Tibial nerve (tissue), 4 donors: ENCODE measurements around the gene PRKAG1. TPM values are rescaled to one million over a fixed set of nuclear protein-coding genes. Genes with fewer than 3 reads are reported as not detected.

Source experiments
- DNase-seq, 2 donors: peaks; one replicate each; pipeline ENCODE4 v3.0.0-alpha.2; 2019; ENCODE audit warnings: low spot score in 2 of 2
- H3K27ac ChIP-seq, 4 donors: fragments of 200-600 bp; sonication (generic) in 3 of 4; one replicate each; pipeline ENCODE4 v1.5.1; 2017 to 2019; ENCODE audit warnings: mild to moderate bottlenecking in 1 of 4
- H3K27me3 ChIP-seq, 2 donors: fragments of 200-600 bp; sonication (generic) in 1 of 2; one replicate each; pipeline versions ENCODE4 v1.5.1 to v1.6.0; 2017 to 2019
- H3K36me3 ChIP-seq, 3 donors: fragments of 200-600 bp; sonication (generic); one replicate each; pipeline ENCODE4 v1.5.1; 2018 to 2019
- H3K4me1 ChIP-seq, 4 donors: fragments of 200-600 bp; sonication (generic) in 3 of 4; one replicate each; pipeline ENCODE4 v1.5.1; 2017 to 2019
- H3K4me3 ChIP-seq, 4 donors: fragments of 200-600 bp; sonication (generic) in 3 of 4; one replicate each; pipeline ENCODE4 v1.5.1; 2017 to 2019; ENCODE audit warnings: mild to moderate bottlenecking in 1 of 4, moderate library complexity in 1 of 4
- H3K9me3 ChIP-seq, 4 donors: fragments of 200-600 bp; sonication (generic) in 3 of 4; one replicate each; pipeline ENCODE4 v1.5.1; 2017 to 2019
- EP300 ChIP-seq, 2 donors: sonication (generic); formaldehyde crosslinking; IDR thresholded peaks; one replicate each; pipeline ENCODE4 v1.6.1; 2017; ENCODE audit warnings: antibody characterized with exemption in 2 of 2, mild to moderate bottlenecking in 1 of 2
- POLR2A ChIP-seq, 2 donors: fragments of 450-650 bp; IDR thresholded peaks; one replicate each; pipeline ENCODE4 v1.6.1; 2017; ENCODE audit warnings: antibody characterized with exemption in 2 of 2, mild to moderate bottlenecking in 2 of 2, moderate library complexity in 2 of 2
- WGBS, 2 donors: methylation state at CpG; one replicate each; pipeline ENCODE4 v1.1.5; 2018; 5-methylcytosine and 5-hydroxymethylcytosine counted together
- total RNA-seq, 4 donors: library from RNA; depleted of rRNA; stranded (reverse); fragments of >200 nt; gene quantifications; one replicate each; pipeline ENCODE4 v1.1.0, GENCODE V29; 2016
- TF ChIP-seq, protein P1 (sequence below), 5 experiments: fragments of 200-600 bp in 3 of 5; fragments of 450-650 bp in 2 of 5; sonication (generic) in 3 of 5; IDR thresholded peaks; one replicate each; pipeline ENCODE4 v1.5.1; 2016 to 2019; ENCODE audit warnings: antibody characterized with exemption in 5 of 5, mild to moderate bottlenecking in 3 of 5, moderate library complexity in 2 of 5

The PRKAG1 gene
- total RNA-seq, 4 donors from 2014 or later, result 40.6 to 60.7 (median 46.1) TPM

DNA sequence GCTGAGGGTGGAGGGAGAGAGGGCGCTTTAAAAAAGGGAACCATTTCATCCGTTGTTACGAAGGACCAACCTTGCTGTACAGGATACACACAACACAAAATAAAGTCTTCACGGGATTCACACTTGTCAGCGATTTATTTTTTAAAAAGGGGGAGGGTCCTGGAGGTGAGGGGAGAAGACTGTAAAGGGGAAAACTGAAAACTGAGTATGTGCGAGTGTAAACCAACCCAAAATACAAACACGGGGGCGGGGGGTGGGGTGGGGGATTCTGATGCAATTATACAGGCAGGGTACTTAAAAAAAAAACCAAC is 499 bp upstream of the PRKAG1 start:
- Histone ChIP-seq H3K36me3 (peaks cover 0 to 40% (median 10%) of the 10 kb centered on the region in 3 donors), H3K27me3 (no peaks in the 10 kb centered on the region), H3K27ac (peak overlapping the region; percentile 74 to 98 (median 92)), H3K4me1 (peaks cover 0 to 41% (median 16%) of the 10 kb centered on the region in 4 donors), H3K9me3 (no peaks in the 10 kb centered on the region), H3K4me3 (peak overlapping the region; percentile 71 to 92 (median 84))
- 3% methylated on average over 8 of the region's 8 CpGs for WGBS, 2 donors
- TF ChIP-seq EP300 (IDR thresholded peaks at IDR 0.05), result no peak
- DNase-seq, result no peak

DNA sequence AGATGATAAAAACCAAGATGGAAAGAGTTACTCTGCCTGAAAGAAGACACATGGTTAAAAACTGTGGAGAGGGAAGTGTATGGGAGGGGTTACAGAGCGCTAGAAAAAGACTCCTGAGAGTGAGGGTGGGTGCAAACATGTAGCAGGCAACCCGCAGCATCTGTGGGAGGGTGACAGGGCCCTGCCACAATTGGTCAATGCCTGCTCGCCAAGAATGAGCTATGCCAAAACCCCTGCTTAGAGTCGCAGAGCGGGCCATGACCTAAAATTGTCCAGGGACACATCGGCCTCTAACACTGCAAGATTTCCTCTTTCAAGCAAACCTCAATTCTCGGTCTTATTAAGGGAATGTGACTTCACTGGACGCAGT is 700 bp downstream of the PRKAG1 start:
- WGBS, 2 donors, result 1 to 3% methylated on average over 8 of the region's 8 CpGs
- no peak for DNase-seq

DNA sequence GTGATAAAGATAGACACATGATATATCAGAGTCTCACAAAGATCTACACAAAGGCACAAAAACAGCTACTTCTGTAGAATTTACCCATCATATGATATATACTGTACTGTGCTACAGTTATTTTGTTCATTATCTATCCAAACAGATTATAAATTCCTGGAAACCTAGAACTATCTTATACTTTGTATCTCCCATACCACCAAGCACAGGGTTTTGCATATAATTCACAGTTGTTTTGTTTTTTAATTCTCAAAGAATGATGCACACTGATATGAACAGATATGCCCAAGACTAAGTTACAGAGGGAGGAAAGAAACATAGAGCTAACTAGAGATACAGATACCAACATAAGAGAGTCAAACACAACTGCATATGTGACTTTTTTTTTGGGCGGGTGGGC is 3.4 kb downstream of the PRKAG1 start:
- WGBS, 2 donors, result 77 to 82% methylated on average over 1 of the region's 1 CpG
- no peak for DNase-seq
- Histone ChIP-seq H3K9me3 (no peaks in the 10 kb centered on the region), H3K4me3 (no peak overlapping the region), H3K36me3 (peaks cover 0 to 33% (median 13%) of the 10 kb centered on the region in 3 donors), H3K4me1 (peaks cover 0 to 40% (median 16%) of the 10 kb centered on the region in 4 donors), H3K27ac (no peak overlapping the region), H3K27me3 (no peaks in the 10 kb centered on the region)
- TF ChIP-seq POLR2A (IDR thresholded peaks at IDR 0.05), result no peak
- TF ChIP-seq, protein P1, sequence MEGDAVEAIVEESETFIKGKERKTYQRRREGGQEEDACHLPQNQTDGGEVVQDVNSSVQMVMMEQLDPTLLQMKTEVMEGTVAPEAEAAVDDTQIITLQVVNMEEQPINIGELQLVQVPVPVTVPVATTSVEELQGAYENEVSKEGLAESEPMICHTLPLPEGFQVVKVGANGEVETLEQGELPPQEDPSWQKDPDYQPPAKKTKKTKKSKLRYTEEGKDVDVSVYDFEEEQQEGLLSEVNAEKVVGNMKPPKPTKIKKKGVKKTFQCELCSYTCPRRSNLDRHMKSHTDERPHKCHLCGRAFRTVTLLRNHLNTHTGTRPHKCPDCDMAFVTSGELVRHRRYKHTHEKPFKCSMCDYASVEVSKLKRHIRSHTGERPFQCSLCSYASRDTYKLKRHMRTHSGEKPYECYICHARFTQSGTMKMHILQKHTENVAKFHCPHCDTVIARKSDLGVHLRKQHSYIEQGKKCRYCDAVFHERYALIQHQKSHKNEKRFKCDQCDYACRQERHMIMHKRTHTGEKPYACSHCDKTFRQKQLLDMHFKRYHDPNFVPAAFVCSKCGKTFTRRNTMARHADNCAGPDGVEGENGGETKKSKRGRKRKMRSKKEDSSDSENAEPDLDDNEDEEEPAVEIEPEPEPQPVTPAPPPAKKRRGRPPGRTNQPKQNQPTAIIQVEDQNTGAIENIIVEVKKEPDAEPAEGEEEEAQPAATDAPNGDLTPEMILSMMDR (IDR thresholded peaks at IDR 0.05), result no peak
- no peak for TF ChIP-seq EP300 (IDR thresholded peaks at IDR 0.05)

More for the DNA sequence above, 700 bp downstream of the PRKAG1 start:
- peak overlapping the region; percentile 74 to 98 (median 92) for H3K27ac ChIP-seq
- TF ChIP-seq EP300 (IDR thresholded peaks at IDR 0.05) (no peak), POLR2A (IDR thresholded peaks at IDR 0.05) (no peak)
- TF ChIP-seq, protein P1 (IDR thresholded peaks at IDR 0.05), result no peak
- peak overlapping the region; percentile 71 to 92 (median 84) for H3K4me3 ChIP-seq
- H3K4me1 ChIP-seq, result peaks cover 0 to 41% (median 16%) of the 10 kb centered on the region in 4 donors
- H3K27me3 ChIP-seq, result no peaks in the 10 kb centered on the region
- no peaks in the 10 kb centered on the region for H3K9me3 ChIP-seq
- H3K36me3 ChIP-seq, result peaks cover 0 to 33% (median 2%) of the 10 kb centered on the region in 3 donors

DNA sequence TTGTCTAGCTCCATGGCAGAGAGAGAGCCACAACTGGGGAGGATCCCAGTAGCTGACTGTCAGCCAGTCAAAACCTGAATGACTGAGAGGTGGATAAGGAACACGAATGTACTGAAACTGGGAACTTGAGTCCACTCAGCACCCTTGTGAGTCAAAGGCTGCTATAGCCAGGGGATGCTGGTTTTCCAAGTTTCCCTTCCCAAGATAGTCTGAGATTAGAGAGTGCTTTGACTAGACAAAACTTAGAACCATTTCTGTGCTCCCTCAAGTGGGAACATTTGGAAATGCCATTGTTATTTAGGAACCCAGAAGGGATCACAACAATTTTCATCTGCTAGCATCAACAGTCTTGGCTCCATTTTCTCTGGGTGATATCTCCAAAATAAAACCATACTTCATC is 4.0 kb downstream of the PRKAG1 start:
- no peak overlapping the region for H3K4me3 ChIP-seq
- WGBS, 2 donors, result 43 to 85% methylated on average over 1 of the region's 1 CpG

DNA sequence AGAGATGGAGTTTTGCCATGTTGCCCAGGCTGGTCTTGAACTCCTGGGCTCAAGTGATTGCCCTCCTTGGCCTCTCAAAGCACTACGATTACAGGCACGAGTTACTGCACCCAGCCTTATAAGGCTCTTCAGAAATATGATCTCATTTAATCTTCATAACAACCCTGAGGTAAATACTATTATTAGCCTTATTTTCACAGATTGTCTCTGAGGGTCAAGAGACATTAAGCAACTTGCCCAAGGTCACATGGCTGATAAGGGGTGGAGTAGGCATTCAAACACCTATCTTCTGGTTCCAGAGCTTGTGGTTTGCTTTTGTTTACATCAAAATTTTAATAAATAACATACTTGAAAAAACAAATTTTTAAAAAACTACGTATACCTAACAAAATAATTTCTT is 5.1 kb downstream of the PRKAG1 start:
- Histone ChIP-seq H3K27ac (no peak overlapping the region), H3K4me1 (peaks cover 0 to 27% (median 10%) of the 10 kb centered on the region in 4 donors), H3K27me3 (no peaks in the 10 kb centered on the region), H3K4me3 (no peak overlapping the region), H3K36me3 (peaks cover 0 to 47% (median 13%) of the 10 kb centered on the region in 3 donors), H3K9me3 (no peaks in the 10 kb centered on the region)
- TF ChIP-seq, protein P1 (IDR thresholded peaks at IDR 0.05), result no peak
- no peak for TF ChIP-seq POLR2A (IDR thresholded peaks at IDR 0.05)
- TF ChIP-seq EP300 (IDR thresholded peaks at IDR 0.05), result no peak
- WGBS, 2 donors, result 81 to 86% methylated on average over 3 of the region's 3 CpGs
- no peak for DNase-seq

More for the DNA sequence above, 4.0 kb downstream of the PRKAG1 start:
- H3K4me1 ChIP-seq, result peaks cover 0 to 34% (median 16%) of the 10 kb centered on the region in 4 donors
- H3K9me3 ChIP-seq, result no peaks in the 10 kb centered on the region
- H3K27ac ChIP-seq, result no peak overlapping the region
- H3K27me3 ChIP-seq, result no peaks in the 10 kb centered on the region
- H3K36me3 ChIP-seq, result peaks cover 0 to 38% (median 13%) of the 10 kb centered on the region in 3 donors
- no peak for DNase-seq
- TF ChIP-seq, protein P1 (IDR thresholded peaks at IDR 0.05), result no peak
- TF ChIP-seq EP300 (IDR thresholded peaks at IDR 0.05), result no peak
- TF ChIP-seq POLR2A (IDR thresholded peaks at IDR 0.05), result no peak

DNA sequence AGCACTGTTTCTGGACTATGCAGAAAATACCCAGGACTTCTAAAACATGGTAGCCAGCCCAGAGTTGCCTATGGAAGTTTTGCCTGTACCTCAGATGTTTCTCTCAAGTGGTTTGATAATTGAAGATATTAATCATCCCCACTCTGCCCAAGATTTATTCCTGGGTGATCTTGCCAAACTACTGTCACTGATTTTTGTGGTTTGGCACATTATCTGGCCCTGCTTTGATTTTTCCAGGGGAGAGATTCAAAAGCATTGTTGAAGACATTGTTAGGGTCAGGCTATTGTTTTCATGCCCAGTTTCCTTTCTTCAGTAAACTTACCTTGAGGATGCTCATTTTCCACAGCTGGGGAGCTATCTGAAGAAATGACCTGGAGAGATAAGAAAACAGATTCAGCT is 5.8 kb downstream of the PRKAG1 start:
- H3K9me3 ChIP-seq, result no peaks in the 10 kb centered on the region
- peaks cover 0 to 54% (median 13%) of the 10 kb centered on the region in 3 donors for H3K36me3 ChIP-seq
- no peak for TF ChIP-seq POLR2A (IDR thresholded peaks at IDR 0.05)
- TF ChIP-seq EP300 (IDR thresholded peaks at IDR 0.05), result no peak
- TF ChIP-seq, protein P1 (IDR thresholded peaks at IDR 0.05), result no peak
- no peak for DNase-seq
- H3K27me3 ChIP-seq, result no peaks in the 10 kb centered on the region
- no peak overlapping the region for H3K4me3 ChIP-seq
- no peak overlapping the region for H3K27ac ChIP-seq
- peaks cover 0 to 23% (median 7%) of the 10 kb centered on the region in 4 donors for H3K4me1 ChIP-seq
